ENCODE measurements around the gene ATXN1. TPM values are rescaled to one million over a fixed set of nuclear protein-coding genes. Genes with fewer than 3 reads are reported as not detected.

ATXN1 gene
- polyA plus RNA-seq, 1 donor (not counting 4 experiments of a cell fraction or from before 2014, with no cell fraction given) = 9.7 TPM

DNA sequence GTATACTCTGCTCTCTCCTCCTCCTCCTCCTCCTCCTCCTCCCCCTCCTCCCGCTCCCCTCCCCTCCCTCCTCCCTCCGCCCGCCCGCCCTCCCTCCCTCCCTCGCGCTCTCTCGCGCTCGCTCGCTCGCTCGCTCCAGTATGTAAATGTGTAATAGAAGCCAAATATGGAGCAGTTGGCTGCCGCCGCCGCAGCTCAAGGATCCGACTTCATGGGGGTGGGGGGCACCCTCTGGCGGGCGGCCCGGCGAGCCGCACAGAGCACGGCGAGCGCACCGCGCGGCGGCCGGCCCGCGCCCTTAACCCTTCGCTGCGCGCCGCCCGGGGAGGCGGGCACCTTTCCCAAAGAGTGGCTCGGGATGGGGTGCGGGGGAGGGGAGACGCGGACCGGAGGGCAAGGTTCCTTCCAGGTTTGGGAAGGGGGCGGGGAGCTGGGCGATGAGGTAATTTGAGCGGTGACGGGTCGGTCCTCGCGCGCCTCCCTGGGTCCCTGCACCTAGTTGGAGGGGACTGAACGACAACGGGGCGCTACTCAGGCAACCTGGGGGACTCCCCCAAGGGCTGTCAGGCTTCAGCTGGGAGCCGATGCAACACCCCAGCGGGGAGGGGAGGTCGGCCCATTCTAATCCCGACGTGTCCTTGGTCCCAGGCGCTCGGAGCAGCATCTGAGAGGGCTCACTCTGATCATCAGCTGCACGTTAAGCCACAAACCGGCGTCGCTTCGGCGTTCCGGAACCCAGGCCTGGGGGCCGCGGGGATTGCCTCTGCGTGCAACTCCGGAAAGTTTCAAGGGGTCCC is 409 bp upstream of the ATXN1 start:
- H3K9me3 ChIP-seq (ENCODE audit: control insufficient read depth, low read depth, low read length) = no peaks in the 10 kb centered on the region
- peak overlapping the region; percentile 75 for H2AFZ ChIP-seq (ENCODE audit: control insufficient read depth, low read length)
- H3K36me3 ChIP-seq (ENCODE audit: control insufficient read depth in 2 of 2, extremely low read depth in 1 of 2, insufficient read depth in 2 of 2, low read length in 2 of 2) = no peaks in the 10 kb centered on the region
- no peaks in the 10 kb centered on the region for H3K27me3 ChIP-seq (ENCODE audit: control insufficient read depth, extremely low read depth, insufficient read depth, low read length)
- peaks cover 17% of the 10 kb centered on the region for H3K79me2 ChIP-seq (ENCODE audit: control insufficient read depth, insufficient read depth, low read length)
- FAIRE-seq (no peak), DNase-seq (ENCODE audit: low read depth, low spot score) (no peak)
- H3K9ac ChIP-seq (ENCODE audit: control insufficient read depth, extremely low read depth, insufficient read depth, low read length) = peak overlapping the region; percentile 97
- peak in 2 of 3 experiments; percentile 8 to 35 for TF ChIP-seq CTCF (optimal IDR thresholded peaks at IDR 0.05 in 1 of 3, IDR thresholded peaks at IDR 0.05 in 1 of 3, conservative IDR thresholded peaks at IDR 0.05 in 1 of 3; ENCODE audit: extremely low read depth in 1 of 3, insufficient read depth in 2 of 3, low read length in 3 of 3)
- TF ChIP-seq EZH2 (IDR thresholded peaks at IDR 0.05; ENCODE audit: low read length) = no peak
- no peaks in the 10 kb centered on the region for H4K20me1 ChIP-seq (ENCODE audit: control insufficient read depth, extremely low read depth, insufficient read depth, low read length)
- dilution Hi-C loops (cut with MboI; ENCODE audit: extremely low pct_ligation_motif_present, low sequenced_read_pairs) = no loop called here
- no peaks in the 10 kb centered on the region for H3K9me1 ChIP-seq (ENCODE audit: control insufficient read depth, extremely low read depth, insufficient read depth, low read length)
- peak overlapping the region; percentile 97 for H3K27ac ChIP-seq (ENCODE audit: control insufficient read depth, insufficient read depth, low read length)
- H3K4me3 ChIP-seq (ENCODE audit: control insufficient read depth in 2 of 3, extremely low read depth in 1 of 3, insufficient read depth in 2 of 3, low read depth in 1 of 3, low read length in 3 of 3) = peak overlapping the region; percentile 79 to 84 (median 82)
- peak overlapping the region; percentile 95 for H3K4me2 ChIP-seq (ENCODE audit: control insufficient read depth, extremely low read depth, insufficient read depth, low read depth, low read length)
- peaks cover 36% of the 10 kb centered on the region for H3K4me1 ChIP-seq (ENCODE audit: control insufficient read depth, extremely low read depth, insufficient read depth, low read length)

DNA sequence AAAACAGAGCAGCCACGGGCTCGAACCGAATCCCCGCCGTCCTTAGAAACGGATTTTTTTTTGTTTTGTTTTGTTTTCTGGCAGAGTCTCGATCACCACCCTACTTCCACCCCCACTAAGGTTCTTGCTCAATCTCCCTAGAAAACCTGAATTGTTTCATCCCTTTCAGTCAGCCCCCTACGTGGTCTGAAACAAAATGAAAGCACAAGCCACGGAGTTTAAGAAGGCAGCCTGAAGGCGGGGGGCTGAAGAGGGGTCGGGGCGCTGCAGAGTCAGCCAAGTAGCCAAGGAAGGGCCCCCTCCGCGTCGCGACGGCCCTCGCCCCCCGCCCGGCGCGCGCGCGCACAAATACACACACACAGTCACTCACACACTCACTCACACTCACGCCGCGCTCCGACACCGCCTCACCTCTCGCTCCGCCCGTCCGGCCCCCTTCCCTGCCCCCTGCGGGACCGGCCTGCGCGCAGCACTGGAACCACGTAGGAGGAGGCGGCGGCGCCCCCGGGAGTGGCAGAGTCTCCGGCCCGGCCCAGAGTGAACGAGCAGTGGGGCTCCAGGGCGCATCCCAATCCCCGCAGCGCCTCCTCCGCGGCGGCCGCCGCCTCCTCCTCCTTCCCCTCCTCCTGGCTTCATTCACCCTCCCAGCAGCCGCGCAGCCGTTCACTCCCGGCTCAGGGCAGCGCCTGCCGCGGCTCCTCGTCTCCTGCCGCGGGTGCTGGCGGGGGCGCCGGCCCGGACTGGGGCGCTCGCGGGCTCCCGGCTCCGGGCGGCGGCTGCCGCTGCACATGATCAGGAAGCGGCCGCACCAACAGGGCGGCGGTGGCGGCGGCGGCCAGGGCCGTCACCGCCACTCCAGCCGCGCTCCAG is 1.4 kb downstream of the ATXN1 start:
- FAIRE-seq (no peak), DNase-seq (ENCODE audit: low read depth, low spot score) (no peak)
- Histone ChIP-seq H3K79me2 (ENCODE audit: control insufficient read depth, insufficient read depth, low read length) (peaks cover 29% of the 10 kb centered on the region), H3K36me3 (ENCODE audit: control insufficient read depth in 2 of 2, extremely low read depth in 1 of 2, insufficient read depth in 2 of 2, low read length in 2 of 2) (no peaks in the 10 kb centered on the region), H2AFZ (ENCODE audit: control insufficient read depth, low read length) (peak overlapping the region; percentile 70), H3K9me1 (ENCODE audit: control insufficient read depth, extremely low read depth, insufficient read depth, low read length) (no peaks in the 10 kb centered on the region), H3K27me3 (ENCODE audit: control insufficient read depth, extremely low read depth, insufficient read depth, low read length) (no peaks in the 10 kb centered on the region), H3K27ac (ENCODE audit: control insufficient read depth, insufficient read depth, low read length) (peak overlapping the region; percentile 81), H3K9ac (ENCODE audit: control insufficient read depth, extremely low read depth, insufficient read depth, low read length) (peak overlapping the region; percentile 97), H3K4me1 (ENCODE audit: control insufficient read depth, extremely low read depth, insufficient read depth, low read length) (peaks cover 35% of the 10 kb centered on the region), H3K4me2 (ENCODE audit: control insufficient read depth, extremely low read depth, insufficient read depth, low read depth, low read length) (peak overlapping the region; percentile 88), H3K4me3 (ENCODE audit: control insufficient read depth in 2 of 3, extremely low read depth in 1 of 3, insufficient read depth in 2 of 3, low read depth in 1 of 3, low read length in 3 of 3) (peak overlapping the region; percentile 79 to 89 (median 88)), H3K9me3 (ENCODE audit: control insufficient read depth, low read depth, low read length) (no peaks in the 10 kb centered on the region), H4K20me1 (ENCODE audit: control insufficient read depth, extremely low read depth, insufficient read depth, low read length) (no peaks in the 10 kb centered on the region)
- dilution Hi-C loops (cut with MboI; ENCODE audit: extremely low pct_ligation_motif_present, low sequenced_read_pairs) = no loop called here
- no peak for TF ChIP-seq CTCF (optimal IDR thresholded peaks at IDR 0.05 in 1 of 3, IDR thresholded peaks at IDR 0.05 in 1 of 3, conservative IDR thresholded peaks at IDR 0.05 in 1 of 3; ENCODE audit: extremely low read depth in 1 of 3, insufficient read depth in 2 of 3, low read length in 3 of 3)
- TF ChIP-seq EZH2 (IDR thresholded peaks at IDR 0.05; ENCODE audit: low read length) = no peak

Measured in keratinocyte (primary cell).